HL-60 (cell line): ENCODE measurements around the gene CD82.

ENCODE experiments used
- GABPA ChIP-seq: IDR thresholded peaks from 2 replicates; pipeline ENCODE4 v1.6.1; 2012; ENCODE audit warnings: low read depth
- POLR2AphosphoS5 ChIP-seq: IDR thresholded peaks from 2 replicates; pipeline ENCODE4 v1.6.1; 2012; ENCODE audit warnings: low read depth
- SPI1 ChIP-seq: IDR thresholded peaks from 2 replicates; pipeline ENCODE4 v1.6.1; 2012; ENCODE audit warnings: low read depth, mild to moderate bottlenecking, borderline replicate concordance
- TF ChIP-seq, protein P1 (sequence below): IDR thresholded peaks from one replicate; pipeline ENCODE4 v1.5.1; 2011; ENCODE audit warnings: low read length, control low read depth, inconsistent platforms; ENCODE audit not compliant: insufficient read depth
- TF ChIP-seq, protein P2 (sequence below): IDR thresholded peaks from 2 replicates; pipeline ENCODE4 v1.6.1; 2012; ENCODE audit warnings: low read depth; ENCODE audit not compliant: insufficient replicate concordance

DNA sequence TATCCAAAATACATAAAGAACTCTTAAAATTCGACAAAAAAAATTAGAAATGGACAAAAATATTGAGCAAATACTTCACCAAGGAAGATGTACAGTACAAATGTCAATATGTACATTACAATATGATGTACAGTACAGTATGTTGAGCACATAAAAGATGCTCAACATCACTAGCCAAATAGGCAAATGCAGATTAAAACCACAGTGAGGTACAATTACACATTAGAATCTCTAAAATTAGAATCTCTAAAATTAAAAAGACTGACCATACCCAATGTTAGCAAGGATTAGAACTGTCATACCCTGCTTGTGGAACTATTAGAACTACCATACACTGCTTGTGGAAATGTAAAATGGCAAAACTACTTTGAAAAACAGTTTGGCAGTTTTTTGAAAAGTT lies 82.6 kb downstream of the CD82 start:
- TF ChIP-seq, protein P1, sequence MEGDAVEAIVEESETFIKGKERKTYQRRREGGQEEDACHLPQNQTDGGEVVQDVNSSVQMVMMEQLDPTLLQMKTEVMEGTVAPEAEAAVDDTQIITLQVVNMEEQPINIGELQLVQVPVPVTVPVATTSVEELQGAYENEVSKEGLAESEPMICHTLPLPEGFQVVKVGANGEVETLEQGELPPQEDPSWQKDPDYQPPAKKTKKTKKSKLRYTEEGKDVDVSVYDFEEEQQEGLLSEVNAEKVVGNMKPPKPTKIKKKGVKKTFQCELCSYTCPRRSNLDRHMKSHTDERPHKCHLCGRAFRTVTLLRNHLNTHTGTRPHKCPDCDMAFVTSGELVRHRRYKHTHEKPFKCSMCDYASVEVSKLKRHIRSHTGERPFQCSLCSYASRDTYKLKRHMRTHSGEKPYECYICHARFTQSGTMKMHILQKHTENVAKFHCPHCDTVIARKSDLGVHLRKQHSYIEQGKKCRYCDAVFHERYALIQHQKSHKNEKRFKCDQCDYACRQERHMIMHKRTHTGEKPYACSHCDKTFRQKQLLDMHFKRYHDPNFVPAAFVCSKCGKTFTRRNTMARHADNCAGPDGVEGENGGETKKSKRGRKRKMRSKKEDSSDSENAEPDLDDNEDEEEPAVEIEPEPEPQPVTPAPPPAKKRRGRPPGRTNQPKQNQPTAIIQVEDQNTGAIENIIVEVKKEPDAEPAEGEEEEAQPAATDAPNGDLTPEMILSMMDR, result no peak
- TF ChIP-seq POLR2AphosphoS5 (no peak), SPI1 (no peak), GABPA (no peak)
- TF ChIP-seq, protein P2, sequence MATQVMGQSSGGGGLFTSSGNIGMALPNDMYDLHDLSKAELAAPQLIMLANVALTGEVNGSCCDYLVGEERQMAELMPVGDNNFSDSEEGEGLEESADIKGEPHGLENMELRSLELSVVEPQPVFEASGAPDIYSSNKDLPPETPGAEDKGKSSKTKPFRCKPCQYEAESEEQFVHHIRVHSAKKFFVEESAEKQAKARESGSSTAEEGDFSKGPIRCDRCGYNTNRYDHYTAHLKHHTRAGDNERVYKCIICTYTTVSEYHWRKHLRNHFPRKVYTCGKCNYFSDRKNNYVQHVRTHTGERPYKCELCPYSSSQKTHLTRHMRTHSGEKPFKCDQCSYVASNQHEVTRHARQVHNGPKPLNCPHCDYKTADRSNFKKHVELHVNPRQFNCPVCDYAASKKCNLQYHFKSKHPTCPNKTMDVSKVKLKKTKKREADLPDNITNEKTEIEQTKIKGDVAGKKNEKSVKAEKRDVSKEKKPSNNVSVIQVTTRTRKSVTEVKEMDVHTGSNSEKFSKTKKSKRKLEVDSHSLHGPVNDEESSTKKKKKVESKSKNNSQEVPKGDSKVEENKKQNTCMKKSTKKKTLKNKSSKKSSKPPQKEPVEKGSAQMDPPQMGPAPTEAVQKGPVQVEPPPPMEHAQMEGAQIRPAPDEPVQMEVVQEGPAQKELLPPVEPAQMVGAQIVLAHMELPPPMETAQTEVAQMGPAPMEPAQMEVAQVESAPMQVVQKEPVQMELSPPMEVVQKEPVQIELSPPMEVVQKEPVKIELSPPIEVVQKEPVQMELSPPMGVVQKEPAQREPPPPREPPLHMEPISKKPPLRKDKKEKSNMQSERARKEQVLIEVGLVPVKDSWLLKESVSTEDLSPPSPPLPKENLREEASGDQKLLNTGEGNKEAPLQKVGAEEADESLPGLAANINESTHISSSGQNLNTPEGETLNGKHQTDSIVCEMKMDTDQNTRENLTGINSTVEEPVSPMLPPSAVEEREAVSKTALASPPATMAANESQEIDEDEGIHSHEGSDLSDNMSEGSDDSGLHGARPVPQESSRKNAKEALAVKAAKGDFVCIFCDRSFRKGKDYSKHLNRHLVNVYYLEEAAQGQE, result no peak
